ENCODE results near the gene TXNDC17. TPM values are rescaled to one million over a fixed set of nuclear protein-coding genes. Genes with fewer than 3 reads are reported as not detected.

TXNDC17 gene
- total and polyA plus RNA-seq, 2 of the 4 experiments (the other 2 are of a cell fraction), result 45.0 to 494 TPM

DNA sequence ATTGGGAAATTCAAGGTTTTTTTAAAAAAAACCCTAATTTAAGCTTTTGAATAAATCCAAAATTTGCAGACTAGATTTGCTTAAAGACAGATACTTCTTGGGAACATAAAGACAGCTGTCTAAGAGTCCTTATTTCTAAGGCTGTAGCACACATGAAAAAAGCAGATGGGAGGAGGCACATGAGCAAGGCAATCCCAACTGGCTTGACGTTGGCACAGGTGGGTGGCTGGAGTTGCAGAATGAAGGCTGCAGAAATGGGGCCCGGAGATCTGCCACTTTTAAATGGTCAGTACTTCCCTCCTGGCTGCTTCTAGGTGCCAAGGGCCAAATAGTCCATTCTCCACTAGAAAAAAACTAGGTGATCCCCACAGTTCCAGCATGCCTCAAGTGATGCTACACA, 4.8 kb upstream of the TXNDC17 start:
- Histone ChIP-seq H2AK5ac (ENCODE audit: low read depth, low read length) (no peak overlapping the region), H2BK120ac (ENCODE audit: low read depth, low read length) (no peak overlapping the region), H3K4me2 (ENCODE audit: low read depth, low read length) (no peak overlapping the region), H4K91ac (ENCODE audit: insufficient read depth, low read depth, low read length) (no peak overlapping the region), H2AFZ (replicated peaks; ENCODE audit: low read length, poor library complexity) (no peak overlapping the region), H3K4ac (ENCODE audit: low read depth, low read length) (no peak overlapping the region), H3K36me3 (ENCODE audit: control insufficient read depth, insufficient read depth, low read length) (peaks cover 14% of the 10 kb centered on the region), H3K9me3 (ENCODE audit: control insufficient read depth, insufficient read depth, low read length) (no peaks in the 10 kb centered on the region), H3K18ac (ENCODE audit: low read depth, low read length) (no peak overlapping the region), H3K79me1 (ENCODE audit: low read depth in 1 of 2, low read length in 2 of 2) (peaks cover 9 to 64% of the 10 kb centered on the region in 2 experiments), H3K9me1 (ENCODE audit: insufficient read depth, low read length) (0 out of 2 replicates have a peak, but pooled peaks cover 5% of the 10 kb centered on the region), H4K5ac (ENCODE audit: low read depth, low read length) (no peak overlapping the region), H3K4me1 (ENCODE audit: control insufficient read depth, insufficient read depth, low read length) (peaks cover 7% of the 10 kb centered on the region; the same call in 1 of the 2 replicates), H3K14ac (replicated peaks; ENCODE audit: low read depth, low read length) (no peak overlapping the region), H2BK20ac (ENCODE audit: low read depth, low read length) (no peak overlapping the region), H3K9ac (ENCODE audit: low read depth, low read length) (no peak overlapping the region), H2AK9ac (replicated peaks; ENCODE audit: low read depth, low read length, poor library complexity) (no peak overlapping the region), H2BK15ac (ENCODE audit: low read depth, low read length) (no peak overlapping the region), H4K8ac (ENCODE audit: low read depth in 2 of 2, low read length in 2 of 2) (no peak overlapping the region), H4K20me1 (ENCODE audit: insufficient read depth, low read length) (no peaks in the 10 kb centered on the region; the same call in 1 of the 2 replicates), H3K27ac (ENCODE audit: insufficient read depth, low read length) (no peak overlapping the region), H3K56ac (ENCODE audit: extremely low read depth, insufficient read depth, low read length) (no peak overlapping the region), H2BK5ac (ENCODE audit: low read depth, low read length, poor library complexity, severe bottlenecking) (no peak overlapping the region), H3K4me3 (ENCODE audit: insufficient read depth, low read depth, low read length) (no peak overlapping the region), H3K27me3 (ENCODE audit: control insufficient read depth, insufficient read depth, low read length) (no peaks in the 10 kb centered on the region), H3K23ac (ENCODE audit: low read depth, low read length) (no peak overlapping the region)
- in situ Hi-C loops (cut with MboI; ENCODE audit: low sequenced_read_pairs) (no loop called here), dilution Hi-C loops (cut with HindIII; ENCODE audit: low sequenced_read_pairs, unreplicated experiment) (no loop called here), intact Hi-C loops (cut with micrococcal nuclease) (no loop called here)
- no peak for DNase-seq
- BruUV-seq (replicated peaks), result no TSS peak
- CTCF ChIA-PET, result no interaction called here
- TF ChIP-seq MAZ (IDR thresholded peaks at IDR 0.05; ENCODE audit: borderline replicate concordance, low read depth, low read length) (no peak), SMC3 (IDR thresholded peaks at IDR 0.05; ENCODE audit: low read depth, low read length) (no peak), POLR2A (IDR thresholded peaks at IDR 0.05; ENCODE audit: low read depth, low read length) (no peak), CHD1 (IDR thresholded peaks at IDR 0.05; ENCODE audit: low read depth, low read length) (no peak), CEBPB (IDR thresholded peaks at IDR 0.05; ENCODE audit: low read depth, low read length) (no peak), MAFK (IDR thresholded peaks at IDR 0.05; ENCODE audit: low read depth, low read length) (no peak)
- TF ChIP-seq, protein P1, sequence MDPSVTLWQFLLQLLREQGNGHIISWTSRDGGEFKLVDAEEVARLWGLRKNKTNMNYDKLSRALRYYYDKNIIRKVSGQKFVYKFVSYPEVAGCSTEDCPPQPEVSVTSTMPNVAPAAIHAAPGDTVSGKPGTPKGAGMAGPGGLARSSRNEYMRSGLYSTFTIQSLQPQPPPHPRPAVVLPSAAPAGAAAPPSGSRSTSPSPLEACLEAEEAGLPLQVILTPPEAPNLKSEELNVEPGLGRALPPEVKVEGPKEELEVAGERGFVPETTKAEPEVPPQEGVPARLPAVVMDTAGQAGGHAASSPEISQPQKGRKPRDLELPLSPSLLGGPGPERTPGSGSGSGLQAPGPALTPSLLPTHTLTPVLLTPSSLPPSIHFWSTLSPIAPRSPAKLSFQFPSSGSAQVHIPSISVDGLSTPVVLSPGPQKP (IDR thresholded peaks at IDR 0.05; ENCODE audit: borderline replicate concordance, low read depth, low read length), result no peak
- TF ChIP-seq, protein P2, sequence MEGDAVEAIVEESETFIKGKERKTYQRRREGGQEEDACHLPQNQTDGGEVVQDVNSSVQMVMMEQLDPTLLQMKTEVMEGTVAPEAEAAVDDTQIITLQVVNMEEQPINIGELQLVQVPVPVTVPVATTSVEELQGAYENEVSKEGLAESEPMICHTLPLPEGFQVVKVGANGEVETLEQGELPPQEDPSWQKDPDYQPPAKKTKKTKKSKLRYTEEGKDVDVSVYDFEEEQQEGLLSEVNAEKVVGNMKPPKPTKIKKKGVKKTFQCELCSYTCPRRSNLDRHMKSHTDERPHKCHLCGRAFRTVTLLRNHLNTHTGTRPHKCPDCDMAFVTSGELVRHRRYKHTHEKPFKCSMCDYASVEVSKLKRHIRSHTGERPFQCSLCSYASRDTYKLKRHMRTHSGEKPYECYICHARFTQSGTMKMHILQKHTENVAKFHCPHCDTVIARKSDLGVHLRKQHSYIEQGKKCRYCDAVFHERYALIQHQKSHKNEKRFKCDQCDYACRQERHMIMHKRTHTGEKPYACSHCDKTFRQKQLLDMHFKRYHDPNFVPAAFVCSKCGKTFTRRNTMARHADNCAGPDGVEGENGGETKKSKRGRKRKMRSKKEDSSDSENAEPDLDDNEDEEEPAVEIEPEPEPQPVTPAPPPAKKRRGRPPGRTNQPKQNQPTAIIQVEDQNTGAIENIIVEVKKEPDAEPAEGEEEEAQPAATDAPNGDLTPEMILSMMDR (conservative IDR thresholded peaks at IDR 0.05; ENCODE audit: low read depth, low read length), result no peak
- no CpG with 5 or more reads among the region's 2 CpGs for WGBS, 2 experiments (ENCODE audit: extremely low coverage in 2 of 2, insufficient read length in 1 of 2)
- no peak for ATAC-seq (ENCODE audit: low read depth)
- POLR2A ChIA-PET (ENCODE audit: unreplicated experiment), result no interaction called here

Data from IMR-90 (cell line).